GM18858 (cell line): ENCODE measurements around the gene ALG2.

Experiments used
- ATAC-seq: cut with Tn5 transposase; IDR thresholded peaks from one replicate; pipeline ENCODE4 v1.9.1; 2021; ENCODE audit not compliant: unreplicated experiment

Gene ALG2

DNA sequence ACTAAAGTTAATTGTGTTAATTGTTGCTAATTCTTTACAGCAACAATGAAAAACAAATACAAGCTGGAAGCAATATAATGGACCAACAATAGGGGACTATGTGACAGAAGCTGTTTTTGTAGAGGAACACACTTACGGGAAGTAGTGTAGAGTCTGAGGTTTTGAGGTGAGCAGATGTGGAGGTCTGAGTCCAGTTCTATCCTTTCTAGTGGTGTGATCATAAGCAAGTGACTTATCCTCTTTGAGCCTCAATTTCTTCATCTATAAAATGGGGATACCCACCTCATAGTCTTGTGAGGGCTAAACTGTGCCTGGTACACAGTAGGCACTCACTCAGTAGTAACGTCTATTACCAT is 28.3 kb downstream of the ALG2 start:
- no peak for ATAC-seq

DNA sequence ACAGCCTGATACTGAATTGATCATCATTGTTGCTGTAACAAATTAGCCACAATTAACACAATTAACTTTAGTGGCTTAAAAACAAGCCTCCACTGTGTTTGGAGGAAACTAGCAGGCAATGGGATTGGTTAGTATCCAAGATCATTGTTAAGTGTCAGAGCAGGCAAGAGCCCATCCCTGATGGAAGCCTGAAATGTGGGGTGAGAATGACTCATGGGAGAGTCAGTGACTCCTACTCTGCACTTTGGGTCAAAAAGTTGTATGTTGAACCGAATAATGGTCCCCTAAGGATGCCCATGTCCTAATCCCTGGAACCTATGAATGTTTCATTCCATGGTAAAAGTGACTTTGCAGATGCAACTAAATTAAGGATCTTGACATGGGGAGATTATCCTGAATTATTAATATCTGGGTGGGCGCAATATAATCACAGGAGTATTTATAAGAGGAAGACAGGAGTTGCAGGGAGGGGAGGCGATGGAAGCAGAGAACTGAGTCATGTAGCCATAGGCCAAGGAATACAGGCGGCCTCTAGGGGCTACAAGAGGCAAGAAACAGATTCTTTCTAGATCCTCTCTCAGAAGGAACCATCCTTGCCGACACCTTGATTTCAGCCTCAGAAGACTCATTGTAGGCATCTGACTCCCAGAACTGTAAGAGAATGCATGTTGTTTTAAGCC is 28.8 kb downstream of the ALG2 start:
- no peak for ATAC-seq

DNA sequence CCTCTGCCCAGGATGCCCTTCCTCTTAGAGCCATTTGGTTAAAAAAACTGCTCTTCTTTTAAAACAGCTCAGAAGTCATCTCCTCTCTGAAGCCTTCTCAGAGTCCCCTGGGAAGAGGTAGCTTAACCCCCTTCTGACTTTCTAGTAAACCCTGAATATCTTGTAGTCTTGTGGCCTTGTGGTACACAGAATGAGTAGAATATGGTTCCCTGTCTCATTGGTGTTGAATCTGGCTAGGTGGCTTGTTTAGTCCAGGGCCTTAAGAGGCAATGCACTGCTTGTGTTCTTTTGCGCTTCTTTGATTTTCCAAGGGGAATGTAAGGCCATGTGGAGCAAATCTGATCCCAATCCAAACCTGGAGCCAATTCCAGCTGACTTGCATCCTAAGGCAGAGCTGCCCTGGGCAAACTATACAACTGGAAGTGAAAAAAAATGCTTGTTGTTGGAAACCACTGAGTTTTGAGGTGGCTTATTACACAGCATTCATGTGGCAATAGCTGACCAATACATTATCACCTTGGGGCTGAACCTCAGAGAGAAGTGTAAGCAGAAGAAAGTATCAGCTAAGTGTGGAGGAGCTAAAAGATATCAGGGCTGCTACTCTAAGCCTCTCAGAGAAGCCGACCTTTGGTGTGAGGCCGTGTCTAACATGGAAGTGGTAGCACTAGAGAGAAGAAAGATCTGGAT is 31.0 kb downstream of the ALG2 start:
- ATAC-seq = no peak

DNA sequence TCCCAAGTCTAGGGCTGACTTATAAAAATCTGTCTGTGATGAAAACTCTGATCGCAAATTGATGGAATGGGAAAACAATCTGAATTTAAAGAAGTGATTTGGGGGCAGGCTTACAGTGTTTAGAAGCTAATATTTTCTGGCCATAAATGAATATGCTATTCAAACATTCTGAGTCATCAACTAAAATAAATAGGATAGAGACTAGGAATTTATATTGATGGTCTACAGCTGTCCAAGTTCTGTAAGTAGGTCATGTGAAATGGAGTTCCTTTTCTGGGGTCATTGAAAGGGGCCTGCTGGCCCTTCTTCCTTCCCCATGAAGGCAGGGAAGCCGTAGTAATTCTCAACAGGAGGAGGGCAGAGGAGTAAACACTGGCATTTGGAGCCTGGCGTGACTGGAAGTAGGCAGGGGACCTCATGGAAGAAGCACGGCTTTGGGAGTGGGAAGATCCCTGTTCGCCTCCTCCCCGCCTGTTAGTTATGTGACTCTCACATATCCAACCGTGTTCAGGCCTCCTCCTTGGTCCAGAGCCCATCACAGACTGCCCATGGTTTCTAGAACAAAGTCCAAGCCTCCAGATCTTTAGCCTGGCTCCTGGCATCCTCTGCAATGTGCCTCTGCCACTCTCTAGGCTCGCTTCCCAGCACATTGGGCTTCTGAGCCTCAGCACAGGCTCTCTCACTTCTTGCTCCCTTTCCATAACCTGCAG is 31.7 kb downstream of the ALG2 start:
- ATAC-seq = no peak

DNA sequence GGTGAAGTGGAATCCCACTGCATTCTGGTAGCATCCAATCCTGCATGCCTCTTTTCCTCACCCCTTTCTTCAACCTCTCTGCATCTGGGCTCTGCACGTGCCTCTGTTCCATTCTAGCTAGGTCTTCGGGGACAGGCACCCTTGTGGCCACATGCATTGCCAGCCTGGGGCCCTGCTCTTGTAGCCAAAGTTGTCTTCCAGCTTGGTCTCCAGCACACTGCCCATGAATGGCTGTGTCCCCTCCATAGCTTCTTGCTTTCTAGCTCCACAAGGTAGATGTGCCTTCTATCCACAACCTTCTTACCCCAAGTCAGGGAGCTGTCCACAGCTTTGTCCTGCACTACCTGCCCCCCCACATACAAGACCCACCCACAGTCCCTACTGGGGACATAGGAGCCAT is 32.6 kb downstream of the ALG2 start:
- ATAC-seq = no peak

DNA sequence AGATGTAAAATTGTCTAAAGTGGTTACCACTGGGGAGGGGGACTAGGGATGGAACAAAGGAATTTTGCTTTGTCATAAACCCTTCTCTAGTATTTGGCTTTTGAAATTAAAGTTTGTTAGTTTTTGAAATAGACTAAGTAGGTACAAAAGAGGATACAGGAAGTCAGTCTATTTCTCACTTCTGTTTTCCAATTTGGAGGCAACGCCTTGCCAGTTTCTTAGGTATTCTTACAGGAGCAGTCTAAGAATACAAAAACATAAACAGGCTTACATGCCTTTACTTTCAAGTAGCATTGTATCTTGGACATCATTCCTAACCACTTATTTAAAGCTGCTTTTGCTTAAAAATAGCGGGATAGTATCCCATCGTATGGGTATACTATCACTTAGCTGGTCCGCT is 34.4 kb downstream of the ALG2 start:
- no peak for ATAC-seq

DNA sequence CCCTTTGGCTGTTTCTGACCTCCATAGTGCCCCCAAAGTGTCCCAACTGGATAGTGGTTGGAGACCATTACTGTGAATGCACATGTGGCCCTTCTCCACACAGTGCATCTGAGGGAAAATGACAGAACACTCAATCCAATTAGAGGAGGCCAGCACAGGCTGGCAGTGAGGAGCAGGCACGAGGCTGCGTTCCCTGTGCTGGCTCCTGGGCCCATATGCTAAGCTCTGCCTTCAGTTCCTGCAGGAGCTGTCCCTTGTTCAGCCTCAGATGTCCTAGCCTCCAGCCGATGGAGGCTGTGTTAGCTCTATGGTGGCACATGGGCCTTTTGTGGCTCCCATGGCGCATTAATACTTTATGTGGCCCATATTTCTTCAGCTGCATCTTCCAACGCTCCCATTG is 35.8 kb downstream of the ALG2 start:
- no peak for ATAC-seq

DNA sequence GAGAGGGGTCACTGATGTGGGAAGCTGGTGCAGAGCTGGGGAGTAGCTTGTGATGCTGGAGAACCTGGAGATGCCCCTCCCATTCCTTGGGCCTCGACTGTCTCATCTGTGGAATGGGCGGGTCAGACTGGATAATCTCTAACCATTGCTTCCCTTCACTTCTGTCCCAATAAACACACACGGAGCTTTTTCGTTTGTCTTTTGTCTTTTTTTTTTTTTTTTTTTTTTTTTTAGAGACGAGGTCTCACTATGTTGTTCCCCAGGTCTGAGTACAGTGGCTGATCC is 36.5 kb downstream of the ALG2 start:
- no peak for ATAC-seq

DNA sequence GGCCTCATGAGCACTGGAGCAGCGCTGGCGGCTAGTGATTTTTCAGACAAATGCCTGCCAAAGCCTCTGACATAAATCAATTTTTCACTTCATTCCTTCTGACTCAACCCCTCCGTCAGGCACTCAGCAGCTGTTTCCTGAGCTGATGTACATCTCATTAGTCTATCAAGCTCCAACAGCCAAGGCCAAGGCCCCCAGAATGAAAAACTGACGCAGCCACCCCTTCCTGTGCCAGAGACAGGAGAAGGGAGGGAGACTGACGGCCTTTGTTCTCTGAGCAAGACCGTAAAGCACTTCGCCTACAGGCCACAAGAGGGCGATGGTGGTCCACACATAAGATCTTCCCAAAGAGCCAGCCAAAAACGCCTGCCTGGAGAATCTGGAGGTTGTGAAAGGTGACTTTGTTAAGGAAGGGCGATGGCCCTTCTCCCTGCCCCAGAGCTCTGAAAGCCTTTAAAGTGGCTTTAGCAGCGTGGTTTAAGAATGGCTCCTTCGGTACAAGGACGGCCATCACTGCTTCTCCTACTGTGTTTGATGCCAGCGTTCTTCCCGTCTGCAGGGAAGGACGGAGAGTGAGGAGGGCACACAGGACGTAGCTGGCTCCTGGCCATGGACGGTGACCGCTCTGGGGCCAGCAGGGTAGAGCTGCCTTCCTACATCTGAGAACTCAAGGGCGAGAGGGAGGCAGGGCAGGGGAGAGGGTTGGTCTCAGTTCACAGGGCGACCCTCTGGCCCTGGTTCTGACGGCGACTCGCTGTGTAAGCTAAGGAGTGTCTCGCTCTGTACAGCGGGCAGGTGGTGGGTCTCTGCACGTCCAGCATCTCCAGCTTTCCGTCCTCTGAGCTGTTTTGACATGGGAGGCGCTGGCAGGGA is 37.0 kb downstream of the ALG2 start:
- ATAC-seq = peak; percentile 38

DNA sequence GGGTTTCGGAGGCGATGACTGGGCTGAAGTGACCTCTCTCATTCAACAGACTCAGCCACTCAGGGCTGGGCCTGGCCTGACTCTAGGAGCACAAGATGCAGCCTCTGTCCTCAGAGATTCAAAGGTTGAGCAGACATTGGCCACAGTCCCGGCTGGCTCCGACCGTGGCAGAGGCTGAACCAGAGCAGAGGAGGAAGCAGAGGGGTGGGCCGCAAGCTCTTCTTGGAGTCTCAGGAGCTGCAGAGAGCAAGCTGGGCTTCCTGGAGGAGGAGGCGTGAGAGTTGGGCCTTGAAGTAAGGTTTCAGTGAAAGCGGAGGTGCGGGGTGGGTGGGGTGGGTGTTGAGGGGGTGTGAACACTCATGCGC is 37.6 kb downstream of the ALG2 start:
- no peak for ATAC-seq

DNA sequence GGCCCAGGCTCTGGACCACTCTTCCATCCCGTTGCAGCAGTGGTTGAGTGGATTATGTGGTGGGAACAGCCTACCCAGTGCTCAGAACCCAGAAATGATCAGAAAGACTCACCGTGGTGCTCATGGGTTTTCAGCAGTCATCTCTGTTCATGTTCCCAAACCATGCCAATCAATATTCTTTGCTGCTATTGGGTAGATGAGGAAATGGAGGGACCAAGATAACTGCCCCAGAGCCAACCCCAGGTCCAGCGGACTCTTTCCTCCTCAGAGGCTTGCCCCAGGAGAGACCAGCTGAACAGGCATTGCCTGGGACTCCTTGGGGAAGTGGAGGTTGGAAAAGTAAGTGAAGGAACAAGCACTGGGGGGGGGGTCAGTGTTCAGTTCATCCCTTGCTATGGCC is 38.1 kb downstream of the ALG2 start:
- ATAC-seq = no peak

DNA sequence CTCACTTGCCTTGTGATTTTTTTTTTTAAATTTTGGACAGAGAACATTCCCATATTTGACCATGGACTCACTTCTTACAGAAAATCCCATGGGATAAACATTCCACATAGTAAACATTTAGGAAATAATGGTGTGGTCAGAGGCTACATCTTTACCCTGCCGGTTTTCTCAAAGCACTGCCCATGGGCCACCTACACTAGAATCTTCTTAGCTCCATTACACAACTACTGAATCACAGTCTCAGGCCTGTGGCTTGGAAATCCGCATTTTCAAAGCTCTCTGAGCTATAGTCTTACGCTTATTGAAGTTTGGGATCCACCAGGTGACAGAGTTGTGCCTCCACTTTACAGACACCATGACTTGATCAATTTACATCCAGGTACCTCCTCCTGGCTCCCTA is 39.4 kb downstream of the ALG2 start:
- ATAC-seq = no peak

DNA sequence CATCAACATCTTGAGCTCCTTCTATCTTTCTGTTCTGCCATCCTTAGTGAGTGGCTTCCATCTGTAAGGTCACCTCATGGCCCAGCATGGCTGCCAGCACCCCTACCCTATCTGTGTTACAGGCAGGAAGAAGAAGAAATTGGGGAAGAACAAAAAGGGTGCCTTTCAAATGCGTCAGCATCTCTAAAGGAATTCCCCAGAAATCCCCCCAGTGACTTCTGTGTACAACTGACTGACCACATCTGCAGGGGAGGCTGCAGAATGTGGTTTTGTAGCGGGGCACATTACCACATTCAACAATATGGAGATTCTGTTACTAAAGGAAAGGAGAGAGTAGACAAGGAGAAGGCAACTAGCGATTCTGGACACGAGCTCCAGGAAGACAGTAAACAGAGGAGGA is 40.1 kb downstream of the ALG2 start:
- ATAC-seq = peak; percentile 47

DNA sequence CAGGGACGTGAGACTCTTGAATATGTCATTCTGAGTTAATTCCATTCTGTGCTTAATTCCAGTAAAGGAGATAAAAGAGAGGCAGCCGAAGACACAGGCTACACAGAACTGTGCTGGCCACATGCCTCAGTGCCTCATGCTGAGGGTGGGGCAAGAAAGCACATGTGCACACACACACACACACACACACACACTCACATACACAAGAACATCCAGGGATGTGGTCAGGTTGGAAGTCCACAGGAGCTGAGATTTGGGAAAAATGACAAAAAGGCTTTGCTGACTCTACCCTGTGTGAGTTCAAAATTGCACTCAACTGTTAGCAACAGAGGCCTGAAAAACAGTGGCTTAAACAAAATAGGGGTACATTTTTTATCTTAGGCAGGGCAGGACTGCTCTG is 40.5 kb downstream of the ALG2 start:
- ATAC-seq = no peak

DNA sequence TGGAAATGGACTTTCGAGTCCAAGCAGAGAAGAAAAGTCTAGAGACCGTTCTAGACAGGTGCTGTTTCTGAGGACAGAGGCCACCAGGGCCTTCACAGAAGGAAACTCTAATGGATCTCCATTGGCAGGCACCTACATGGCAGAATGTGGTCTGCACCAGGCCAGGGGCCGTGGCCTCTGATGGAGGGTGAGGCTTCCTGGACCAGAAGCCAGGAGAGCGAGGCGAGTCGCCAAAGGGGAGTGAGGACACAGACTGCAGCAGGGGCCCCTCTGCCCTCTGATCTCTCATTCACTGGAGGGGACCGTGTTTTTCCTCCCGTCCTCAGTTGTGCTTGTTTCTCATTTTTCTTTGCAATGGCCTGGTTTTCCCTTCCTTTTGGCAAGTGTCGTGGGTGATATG is 41.1 kb downstream of the ALG2 start:
- ATAC-seq = no peak

DNA sequence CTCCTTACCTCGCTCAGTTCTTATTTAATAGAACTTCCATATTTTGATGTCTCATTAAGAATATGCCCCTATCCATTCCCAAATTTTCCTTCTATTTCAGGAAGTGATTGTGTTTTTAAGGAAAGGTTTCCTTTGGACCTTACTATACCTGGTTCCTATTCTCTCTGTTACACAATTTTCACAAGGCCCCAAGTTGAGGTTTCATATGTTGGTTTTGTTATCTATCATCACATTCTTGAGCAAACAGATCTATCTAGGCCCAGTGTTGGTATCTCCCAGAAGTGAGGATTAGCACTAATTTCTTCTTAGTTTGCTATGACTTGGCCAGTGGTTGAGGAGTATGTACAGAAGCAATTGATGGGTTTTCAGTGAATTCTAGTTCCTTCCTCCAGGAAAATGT is 41.5 kb downstream of the ALG2 start:
- ATAC-seq = peak; percentile 44

DNA sequence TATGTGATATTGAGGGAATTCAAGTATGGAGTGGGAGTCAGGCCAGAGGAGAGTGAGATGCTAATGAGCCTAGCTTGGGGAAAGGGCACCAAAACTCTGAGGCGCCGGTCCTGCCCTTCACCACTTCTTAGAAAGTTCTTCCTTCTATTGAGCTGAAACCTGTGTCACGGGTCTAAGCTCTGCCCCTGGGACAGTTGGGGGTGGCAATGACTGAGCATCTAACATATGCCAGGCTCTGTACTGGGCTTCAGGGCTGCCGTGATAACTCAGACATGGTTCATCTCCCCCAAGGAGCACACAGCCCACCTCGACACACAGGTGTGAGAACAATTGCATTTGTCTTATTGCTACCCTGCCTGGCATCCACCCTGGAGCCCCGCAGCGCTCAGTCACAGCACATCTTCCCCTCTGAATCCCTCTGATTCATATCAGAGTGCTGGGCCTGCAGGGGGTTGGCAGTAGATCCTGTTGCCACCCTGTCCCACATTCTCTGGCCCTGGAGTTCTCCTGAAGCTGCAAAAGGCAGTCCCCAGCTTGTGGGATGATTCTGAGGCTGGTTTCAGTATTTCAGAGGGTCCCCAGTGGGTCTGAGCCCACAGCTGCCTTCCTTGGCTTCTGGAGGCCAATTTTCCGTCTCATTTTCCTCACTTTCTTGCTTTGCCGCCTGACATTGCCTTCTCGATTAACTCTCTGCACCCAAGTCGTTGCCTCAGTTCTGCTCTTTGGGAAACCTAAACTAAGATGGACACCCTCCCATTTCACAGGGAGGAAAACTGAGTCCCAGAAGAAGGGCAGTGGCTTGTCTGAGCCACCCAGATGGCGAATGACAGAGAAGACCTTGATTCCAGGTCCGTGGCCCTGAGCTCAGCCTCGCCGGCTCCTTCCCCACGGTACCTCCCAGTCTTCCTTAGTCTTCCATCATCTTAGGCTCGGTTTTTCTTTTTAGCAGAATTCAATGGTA is 42.5 kb downstream of the ALG2 start:
- no peak for ATAC-seq

DNA sequence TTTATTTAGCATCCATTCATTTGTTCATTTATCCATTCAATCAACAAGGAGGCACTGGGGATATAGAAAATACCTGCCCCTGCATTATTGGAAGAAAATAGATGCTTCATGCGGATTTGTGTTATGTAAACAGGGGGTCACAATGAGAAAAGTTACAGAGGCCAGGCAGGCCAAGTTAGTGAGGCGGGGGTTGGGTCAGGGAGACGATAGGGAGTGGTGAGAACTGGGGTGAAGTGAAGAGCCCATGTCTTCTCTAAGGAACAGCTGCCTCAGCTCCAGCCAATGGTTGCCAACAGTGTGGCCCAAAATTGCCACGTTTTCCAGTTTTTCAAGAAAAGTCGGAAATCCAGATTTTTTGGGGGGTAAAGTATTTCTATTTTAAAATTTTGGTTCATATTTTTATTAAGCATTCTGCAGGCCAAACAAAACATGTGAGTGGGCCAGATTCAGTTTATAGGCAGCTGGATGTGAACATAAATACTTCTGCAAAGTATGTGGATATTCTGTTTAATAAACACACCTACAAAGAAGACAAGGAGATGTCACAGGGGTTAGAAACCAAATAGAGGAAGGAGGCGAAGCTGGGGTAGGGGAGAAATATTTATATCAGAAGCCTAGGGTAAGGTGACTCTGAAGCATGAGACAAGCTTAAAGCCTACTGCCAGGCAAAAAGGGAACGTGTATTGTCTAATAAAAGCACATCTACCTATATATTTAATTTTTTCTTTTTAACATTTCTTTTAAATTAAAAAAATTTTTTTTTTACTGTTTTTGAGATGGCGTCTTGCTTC is 44.0 kb downstream of the ALG2 start:
- ATAC-seq = no peak

DNA sequence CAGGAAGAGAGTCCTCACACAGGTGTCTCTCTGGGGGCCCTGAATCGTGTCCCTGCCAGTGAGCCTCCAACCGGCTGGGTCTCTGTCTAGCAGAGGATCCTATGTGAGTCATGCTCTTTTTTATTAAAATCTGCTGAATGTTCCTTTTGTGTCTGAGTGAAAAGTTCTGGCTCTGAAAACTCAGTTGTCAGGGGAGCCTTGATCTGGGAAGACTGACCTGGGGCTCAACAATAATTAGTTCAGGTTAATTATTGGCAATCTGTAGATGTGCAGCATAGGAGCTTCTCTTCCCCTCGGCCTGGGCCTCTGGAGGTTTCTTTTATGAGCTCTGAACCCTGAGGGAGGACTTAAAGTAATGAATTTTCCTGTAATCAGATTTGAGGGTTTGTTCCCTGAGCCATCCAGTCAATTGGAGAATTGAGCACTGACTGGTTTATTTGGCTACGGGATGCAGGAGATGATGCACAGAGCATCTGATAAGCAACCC is 45.2 kb downstream of the ALG2 start:
- ATAC-seq = no peak
